GM21390 (cell line): Measurements from ENCODE around the gene MPDU1.
"Not testable (repeated sequence)": the region's sequence is repeated elsewhere in the genome, so short reads cannot be mapped to it uniquely, and the experiment has no call there.

Source experiments
- ATAC-seq: cut with Tn5 transposase; IDR thresholded peaks from one replicate; pipeline ENCODE4 v1.9.1; 2021; ENCODE audit not compliant: unreplicated experiment

Gene MPDU1

GRCh38 chr17:7613769-7614424 is 30.2 kb downstream of the MPDU1 start:
- ATAC-seq = no peak

- ATAC-seq = peak; percentile 85
Observed at GRCh38 chr17:7614425-7615264, 31.0 kb downstream of the MPDU1 start, which contains the start of gene FXR2. TSS of gene FXR2 (minus strand) at chr17:7614897. CDS start at chr17:7614532, 365 bp downstream.

- ATAC-seq = no peak
Observed at GRCh38 chr17:7615265-7615747, 31.7 kb downstream of the MPDU1 start.

GRCh38 chr17:7618608-7619007 is 35.0 kb downstream of the MPDU1 start:
- ATAC-seq = no peak

DNA sequence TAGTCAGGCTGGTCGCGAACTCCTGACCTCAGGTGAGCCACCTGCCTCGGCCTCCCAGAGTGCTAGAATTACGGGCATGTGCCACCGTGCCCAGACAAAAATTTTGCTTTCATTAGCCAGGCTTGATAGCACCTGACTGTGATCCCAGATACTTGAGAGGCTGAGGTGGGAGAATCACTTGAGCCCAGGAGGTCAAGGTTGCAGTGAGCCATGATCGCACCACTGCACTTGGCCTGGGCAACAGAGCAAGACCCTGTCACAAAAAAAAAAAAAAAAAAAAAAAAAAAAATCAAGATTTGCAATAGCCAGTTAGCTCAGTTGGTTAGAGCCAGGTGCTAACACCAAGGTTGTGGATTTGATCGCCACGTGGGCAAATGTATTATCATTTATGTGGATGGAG is 37.2 kb downstream of the MPDU1 start:
- ATAC-seq = no peak

DNA sequence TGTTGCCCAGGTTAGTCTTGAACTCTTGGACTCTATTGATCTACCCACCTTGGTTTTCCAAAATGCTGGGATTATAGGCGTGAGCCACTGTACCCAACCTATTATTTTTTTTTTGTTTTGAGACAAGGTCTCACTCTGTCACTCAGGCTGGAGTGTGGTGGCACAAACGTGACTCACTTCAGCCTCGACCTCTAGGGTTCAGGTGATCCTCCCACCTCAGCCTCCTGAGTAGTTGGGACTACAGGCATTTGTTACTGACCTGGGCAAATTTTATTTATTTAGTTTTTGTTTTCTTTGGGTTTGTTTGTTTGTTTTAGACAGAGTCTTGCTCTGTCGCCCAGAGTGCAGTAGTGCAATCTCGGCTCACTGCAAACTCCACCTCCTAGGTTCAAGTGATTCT is 40.0 kb downstream of the MPDU1 start:
- ATAC-seq = no peak

- not testable (repeated sequence) for ATAC-seq
Observed at GRCh38 chr17:7625749-7626148, 42.1 kb downstream of the MPDU1 start.

DNA sequence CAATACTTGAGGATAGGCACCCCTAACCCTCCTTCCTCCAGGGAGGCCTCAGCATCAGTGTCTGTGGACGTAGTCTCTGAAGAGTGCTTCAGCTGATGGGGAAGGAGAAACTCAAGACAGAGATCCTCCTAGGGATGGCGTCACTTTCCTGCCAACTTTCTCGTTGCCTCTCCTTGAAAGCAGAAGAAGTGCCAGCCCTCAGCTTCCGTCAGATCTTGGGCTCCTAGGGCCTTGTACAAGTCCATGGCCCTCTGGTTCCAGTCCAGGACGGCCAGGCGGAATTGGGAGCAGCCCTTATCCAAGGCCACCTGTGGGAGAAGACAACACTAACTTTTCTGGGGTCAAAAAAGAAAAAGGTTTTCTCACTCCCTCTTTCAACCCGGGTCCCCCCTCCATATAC is 42.7 kb downstream of the MPDU1 start:
- ATAC-seq = no peak

GRCh38 chr17:7626956-7627249 is 43.3 kb downstream of the MPDU1 start:
- ATAC-seq = no peak

DNA sequence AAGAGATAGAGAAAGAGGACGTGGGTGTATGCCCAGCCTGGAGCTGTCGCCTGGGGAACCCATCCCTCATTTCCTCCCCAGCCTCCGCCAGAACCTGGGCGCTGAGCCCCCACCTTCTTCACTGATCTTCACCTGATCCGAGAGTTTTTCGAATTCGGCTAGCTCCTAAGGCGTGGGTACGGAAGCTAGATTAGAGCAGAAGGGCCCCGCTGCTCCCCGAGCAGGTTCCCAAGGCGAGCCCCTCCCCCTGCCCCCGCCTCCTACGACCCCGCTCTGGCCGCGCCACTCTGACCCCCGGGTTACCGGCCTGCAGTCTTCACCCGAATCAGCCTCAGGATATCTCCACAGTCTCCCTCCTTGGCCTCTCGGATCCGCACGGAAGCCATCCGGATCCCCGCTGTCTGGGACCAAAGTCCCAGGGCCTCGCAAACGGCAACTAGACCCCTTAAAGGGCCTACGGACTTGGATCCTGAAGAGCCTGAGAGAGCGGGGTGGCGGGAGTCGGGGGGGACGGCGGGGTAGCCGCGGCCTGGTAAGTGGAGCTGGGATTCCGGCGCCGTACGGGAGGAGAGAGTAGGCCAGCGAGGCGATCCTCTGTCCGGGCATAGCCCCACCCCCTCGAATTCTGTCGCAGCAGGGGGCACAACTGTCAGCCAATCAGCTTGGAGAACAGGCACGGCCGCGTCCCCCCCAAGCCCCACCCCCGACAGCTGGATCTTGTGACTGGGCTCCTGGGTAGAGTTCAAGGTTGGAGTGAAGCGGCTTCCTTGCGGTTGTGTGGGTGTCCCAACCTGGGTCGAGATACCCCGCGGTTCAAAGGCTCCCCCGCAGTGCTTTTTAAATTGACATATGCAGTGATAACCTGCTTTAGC is 43.8 kb downstream of the MPDU1 start, which contains the start of gene SAT2:
Gene SAT2 (minus strand): TSS at position 572 of the 872 bp plus-strand sequence. CDS start 186 bp downstream, at position 386.
- ATAC-seq = peak; percentile 65

GRCh38 chr17:7629939-7630571 is 46.4 kb downstream of the MPDU1 start, which contains the start of gene SHBG:
TSS of gene SHBG (plus strand) at chr17:7630135. CDS start at chr17:7630173, 38 bp downstream.
- no peak for ATAC-seq

GRCh38 chr17:7631398-7632380 is 48.0 kb downstream of the MPDU1 start:
- ATAC-seq = no peak

DNA sequence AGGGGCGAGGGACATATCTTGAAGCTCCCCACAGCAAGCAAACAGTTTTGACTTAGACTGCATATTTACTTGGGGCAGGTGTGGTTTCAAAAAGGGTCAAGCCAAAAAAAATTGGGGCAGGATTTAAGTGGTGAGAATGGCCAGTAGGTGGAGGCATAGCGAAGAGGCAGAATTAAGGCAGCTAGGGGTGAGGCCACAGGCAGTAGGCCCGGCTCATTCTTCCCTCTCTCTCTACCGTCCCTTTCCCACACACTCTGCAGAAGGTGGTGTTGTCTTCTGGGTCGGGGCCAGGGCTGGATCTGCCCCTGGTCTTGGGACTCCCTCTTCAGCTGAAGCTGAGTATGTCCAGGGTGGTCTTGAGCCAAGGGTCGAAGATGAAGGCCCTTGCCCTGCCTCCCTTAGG is 48.8 kb downstream of the MPDU1 start:
- ATAC-seq = no peak

DNA sequence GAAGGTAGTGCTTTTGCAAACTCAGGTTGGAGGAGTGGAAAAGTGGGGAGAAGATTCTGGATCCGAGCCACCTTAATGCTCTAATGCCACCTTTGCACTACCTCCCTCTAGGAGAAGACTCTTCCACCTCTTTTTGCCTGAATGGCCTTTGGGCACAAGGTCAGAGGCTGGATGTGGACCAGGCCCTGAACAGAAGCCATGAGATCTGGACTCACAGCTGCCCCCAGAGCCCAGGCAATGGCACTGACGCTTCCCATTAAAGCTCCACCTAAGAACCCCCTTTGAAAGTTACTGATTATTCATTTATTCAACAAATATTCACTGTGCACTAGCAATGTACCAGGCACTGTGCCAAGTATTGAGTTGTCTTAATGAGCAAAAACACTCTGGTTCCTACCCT is 49.4 kb downstream of the MPDU1 start:
- ATAC-seq = no peak

DNA sequence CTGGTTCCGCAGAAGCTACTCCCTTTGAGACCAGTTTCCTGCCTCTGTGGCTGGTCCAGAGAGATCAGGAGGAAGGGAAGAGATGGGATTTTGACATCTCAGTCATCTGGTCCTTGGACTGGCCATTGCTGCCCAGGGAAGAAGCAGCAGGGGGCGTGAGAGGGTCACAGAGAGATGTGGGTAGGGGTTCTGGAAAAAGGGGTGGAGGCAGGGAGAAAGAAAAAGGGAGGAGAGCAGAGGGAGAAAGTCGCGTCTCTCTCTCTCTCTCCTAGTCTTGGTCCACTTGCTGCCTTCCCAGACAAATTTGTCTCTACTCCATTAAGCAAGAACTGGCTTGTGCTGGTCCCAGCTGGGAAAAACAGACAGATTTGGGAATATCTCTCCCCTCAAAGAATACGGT is 50.7 kb downstream of the MPDU1 start:
- ATAC-seq = no peak

DNA sequence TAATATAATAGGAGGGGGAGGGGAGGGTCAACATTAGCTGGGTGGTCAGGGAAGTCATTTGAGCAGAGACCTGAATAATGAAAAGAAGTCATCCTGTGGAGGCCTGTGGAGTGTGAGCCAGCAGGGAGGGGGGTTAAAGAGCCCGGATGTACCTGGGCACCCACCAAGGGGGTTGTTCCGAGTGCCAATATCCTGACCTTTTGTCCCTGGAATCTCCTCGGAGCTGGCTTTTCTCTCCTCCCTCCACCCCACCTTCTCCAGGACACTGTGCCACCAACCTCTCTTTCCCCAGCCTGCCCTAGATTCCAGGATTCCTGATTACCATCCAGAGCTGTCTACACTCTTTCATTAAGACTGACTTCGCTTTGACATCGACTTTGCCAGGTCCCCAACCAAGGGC is 52.5 kb downstream of the MPDU1 start:
- ATAC-seq = no peak
